GM12864 (cell line): ENCODE measurements around the gene SMARCD2.

ENCODE experiments used
- DNase-seq: peaks from one replicate; pipeline ENCODE4 v3.0.0-alpha.2; 2011; ENCODE audit warnings: low read depth
- H3K4me3 ChIP-seq: 2 replicates; pipeline ENCODE4 v1.5.1; 2011; ENCODE audit warnings: mild to moderate bottlenecking, low read depth, low read length, control low read depth
- CTCF ChIP-seq: IDR thresholded peaks from 2 replicates; pipeline ENCODE4 v1.5.1; 2011; ENCODE audit warnings: low read depth, mild to moderate bottlenecking, moderate library complexity, low read length, control low read depth, inconsistent platforms; ENCODE audit errors: missing control alignments

SMARCD2 gene

GRCh38 chr17:63837962-63838600, 4.4 kb downstream of the SMARCD2 start:
- no peak for DNase-seq
- no peak overlapping the region for H3K4me3 ChIP-seq
- no peak for TF ChIP-seq CTCF

- TF ChIP-seq CTCF = no peak
- DNase-seq = no peak
- no peak overlapping the region for H3K4me3 ChIP-seq
Measured at GRCh38 chr17:63837480-63837879, 5.0 kb downstream of the SMARCD2 start.

DNA sequence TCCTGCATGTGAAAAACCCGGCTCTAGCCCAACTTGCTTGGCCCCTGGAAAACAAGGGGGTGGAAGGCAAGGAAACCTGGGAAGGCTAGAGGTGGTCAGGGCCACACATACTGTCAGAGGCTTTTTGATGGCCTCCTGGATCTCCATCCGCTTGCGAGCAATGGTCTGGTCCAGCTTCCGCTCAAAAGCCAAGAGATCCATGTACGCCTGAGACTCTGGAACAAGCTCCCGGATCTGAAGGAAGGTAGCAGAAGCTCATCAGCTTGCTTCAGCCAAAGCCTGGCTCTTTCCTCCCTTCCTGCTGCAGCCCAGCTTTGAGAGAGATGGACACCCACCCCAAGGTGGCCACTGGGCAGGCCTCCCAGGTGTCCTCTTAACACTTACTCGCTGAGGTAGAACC, 5.7 kb downstream of the SMARCD2 start:
- TF ChIP-seq CTCF = no peak
- DNase-seq = no peak
- H3K4me3 ChIP-seq = no peak overlapping the region

DNA sequence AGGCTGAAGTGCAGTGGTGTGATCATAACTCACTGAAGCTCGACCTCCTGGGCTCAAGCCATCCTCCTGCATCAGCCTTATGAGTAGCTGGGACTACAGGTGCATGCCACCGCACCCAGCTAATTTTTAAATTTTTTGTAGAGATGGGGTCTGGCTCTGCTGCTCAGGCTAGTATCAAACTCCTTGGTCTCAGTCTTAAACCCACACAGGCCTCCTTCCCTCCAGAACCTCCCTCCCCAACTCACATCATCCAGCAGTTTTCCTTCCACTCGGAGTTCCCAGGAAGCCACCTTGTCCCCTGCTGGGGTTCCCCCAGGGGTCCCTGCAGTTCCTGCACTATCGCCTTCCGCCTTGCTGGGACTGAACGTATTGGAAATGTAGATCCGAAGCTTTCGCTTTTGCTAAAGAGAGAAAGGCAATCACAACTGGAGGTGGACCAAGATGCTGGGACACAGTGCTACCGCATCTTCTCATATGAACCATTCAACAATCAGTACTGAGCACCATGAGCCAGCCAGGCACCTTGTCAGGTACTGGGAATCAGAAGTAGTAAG, 7.2 kb downstream of the SMARCD2 start:
- TF ChIP-seq CTCF = no peak
- H3K4me3 ChIP-seq = no peak overlapping the region
- DNase-seq = no peak

DNA sequence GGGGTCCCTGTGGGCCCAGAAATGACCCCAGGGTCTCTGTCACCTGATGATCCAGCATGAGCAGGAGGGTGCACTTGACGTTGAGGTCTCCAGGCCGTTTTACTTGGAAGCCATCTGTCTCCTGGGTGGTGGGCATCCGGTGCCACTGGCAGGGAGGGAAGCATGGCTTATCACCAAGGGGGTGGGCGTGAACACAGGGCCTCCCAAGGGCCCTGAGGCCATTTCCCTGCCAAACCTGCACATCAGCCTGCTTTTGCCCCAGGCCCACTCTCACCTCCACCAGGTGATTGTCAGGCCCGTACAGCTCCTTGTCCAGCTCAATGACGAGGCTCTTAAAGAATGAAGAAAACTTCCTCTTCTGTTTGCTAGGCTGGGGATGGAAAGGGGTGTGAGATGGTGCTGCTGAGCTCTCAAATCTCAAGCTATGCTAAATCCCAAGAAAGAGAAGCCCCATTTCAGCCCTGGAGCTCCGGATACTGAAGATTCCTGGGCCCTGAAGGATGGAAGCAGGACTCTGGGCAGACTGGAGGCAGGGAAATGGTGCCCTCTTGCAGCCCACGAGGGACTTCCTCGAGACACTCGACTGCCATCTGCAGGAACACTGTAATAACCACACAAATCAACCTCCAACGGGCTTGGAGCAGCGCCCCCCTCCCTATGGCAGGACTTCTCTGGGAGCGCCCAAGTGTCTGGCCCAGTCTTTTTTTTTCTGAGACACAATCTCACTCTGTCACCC, 7.9 kb downstream of the SMARCD2 start:
- TF ChIP-seq CTCF = peak; percentile 73
- H3K4me3 ChIP-seq = no peak overlapping the region
- DNase-seq = peak; percentile 43

GRCh38 chr17:63833741-63834373, 8.6 kb downstream of the SMARCD2 start:
- TF ChIP-seq CTCF = no peak
- DNase-seq = no peak
- no peak overlapping the region for H3K4me3 ChIP-seq
